Measurements from ENCODE around the gene PCDH15.

Gene PCDH15

GRCh38 chr10:54372179-54372578 lies 428.9 kb downstream of the PCDH15 start:
- DNase-seq (ENCODE audit: low read depth): no peak

GRCh38 chr10:54368984-54369383 lies 432.0 kb downstream of the PCDH15 start:
- DNase-seq (ENCODE audit: low read depth): no peak

DNA sequence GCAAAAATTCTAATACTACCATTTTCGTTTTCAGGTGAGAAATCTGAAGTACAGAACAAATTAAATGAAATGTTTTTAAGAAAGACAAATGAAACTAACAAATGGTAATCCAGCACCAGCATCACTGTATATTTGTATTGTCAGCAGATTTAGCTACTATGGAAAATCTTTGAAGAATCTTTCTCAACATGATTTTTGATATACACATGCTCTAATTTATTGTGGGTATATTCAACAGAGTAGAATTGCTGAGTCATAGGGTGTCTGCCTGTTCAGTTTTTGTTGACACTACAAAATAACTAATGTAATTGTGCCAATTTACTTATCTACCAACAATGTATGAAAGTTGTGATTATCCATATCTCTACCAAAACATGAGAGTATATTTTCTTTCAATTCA lies 437.6 kb downstream of the PCDH15 start:
- no peak for DNase-seq (ENCODE audit: low read depth)

GRCh38 chr10:54342058-54342457 lies 459.0 kb downstream of the PCDH15 start:
- DNase-seq (ENCODE audit: low read depth): no peak

- DNase-seq (ENCODE audit: low read depth): no peak
Measured at GRCh38 chr10:54335296-54335695, 465.7 kb downstream of the PCDH15 start.

DNA sequence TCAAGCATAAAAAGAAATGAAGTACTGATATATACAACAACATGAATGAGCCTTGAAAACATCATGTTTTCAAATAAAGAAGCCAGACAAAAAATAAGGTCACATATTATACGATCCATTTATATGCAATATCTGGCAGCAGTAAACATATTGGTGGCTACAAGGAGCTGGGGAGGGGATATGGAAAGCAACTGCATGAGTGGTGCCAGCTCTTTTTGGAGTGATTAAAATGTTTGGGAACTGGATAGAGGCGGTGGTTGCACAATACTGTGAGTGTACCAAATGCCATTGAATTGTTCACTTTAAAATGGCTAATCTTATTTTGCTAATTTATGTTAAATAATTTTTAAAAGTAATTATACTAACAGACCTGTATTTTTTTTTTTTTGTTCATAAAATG lies 481.7 kb downstream of the PCDH15 start:
- DNase-seq (ENCODE audit: low read depth): no peak

DNA sequence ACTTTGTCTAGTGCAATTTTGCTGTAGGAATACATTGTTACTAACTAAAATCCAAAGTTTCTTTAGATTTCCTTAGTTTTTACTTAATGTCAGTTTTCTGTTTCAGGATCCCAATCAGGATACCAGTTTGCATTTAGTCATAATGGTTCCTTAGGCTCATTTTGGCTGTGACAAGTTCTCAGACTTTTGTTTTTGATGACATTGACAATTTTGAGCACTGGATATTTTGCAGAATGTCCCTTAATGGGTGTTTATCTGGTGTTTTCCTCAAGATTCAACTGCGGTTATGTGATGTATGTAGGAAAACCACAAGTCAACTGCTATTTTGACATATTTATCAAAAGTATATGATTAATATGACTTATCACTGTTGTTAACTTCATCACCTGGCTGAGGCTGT lies 482.6 kb downstream of the PCDH15 start:
- no peak for DNase-seq (ENCODE audit: low read depth)

DNA sequence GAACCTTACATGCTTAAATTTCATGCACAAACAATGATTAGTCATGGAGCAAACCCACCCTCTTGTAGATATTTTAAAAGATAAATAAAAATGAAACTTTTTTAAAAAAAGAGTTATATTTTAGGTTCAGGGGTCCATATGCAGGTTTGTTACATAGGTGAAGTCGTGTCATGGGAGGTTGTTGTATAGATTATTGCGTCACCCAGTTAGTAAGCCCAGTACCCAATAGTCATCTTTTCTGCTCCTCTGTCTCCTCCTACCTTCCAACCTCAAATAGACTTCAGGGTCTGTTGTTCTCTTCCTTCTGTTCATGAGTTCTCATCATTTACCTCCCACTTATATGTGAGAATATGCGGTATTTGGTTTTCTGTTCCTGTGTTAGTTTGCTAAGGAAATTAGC lies 486.6 kb downstream of the PCDH15 start:
- DNase-seq (ENCODE audit: low read depth): no peak

GRCh38 chr10:54284526-54285193 lies 516.4 kb downstream of the PCDH15 start:
- DNase-seq (ENCODE audit: low read depth): no peak

GRCh38 chr10:54282012-54282411 lies 519.0 kb downstream of the PCDH15 start:
- no peak for DNase-seq (ENCODE audit: low read depth)

DNA sequence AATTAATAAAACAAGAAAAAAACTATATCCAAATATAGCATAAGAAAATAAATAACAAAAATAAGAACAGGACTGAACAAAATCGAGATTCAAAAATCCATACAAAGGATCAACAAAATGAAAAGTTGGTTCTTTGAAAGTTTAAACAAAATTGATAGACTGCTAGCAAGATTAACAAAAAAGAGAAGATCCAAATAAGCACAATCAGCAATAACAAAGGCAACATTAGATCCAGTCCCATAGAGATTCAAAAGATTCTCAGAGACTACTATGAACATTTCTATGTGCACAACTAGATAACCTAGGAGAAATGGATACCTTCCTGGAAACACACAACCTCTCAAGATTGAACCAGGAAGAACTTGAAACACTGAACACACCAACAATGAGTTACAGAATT lies 534.6 kb downstream of the PCDH15 start:
- no peak for DNase-seq (ENCODE audit: low read depth)

DNA sequence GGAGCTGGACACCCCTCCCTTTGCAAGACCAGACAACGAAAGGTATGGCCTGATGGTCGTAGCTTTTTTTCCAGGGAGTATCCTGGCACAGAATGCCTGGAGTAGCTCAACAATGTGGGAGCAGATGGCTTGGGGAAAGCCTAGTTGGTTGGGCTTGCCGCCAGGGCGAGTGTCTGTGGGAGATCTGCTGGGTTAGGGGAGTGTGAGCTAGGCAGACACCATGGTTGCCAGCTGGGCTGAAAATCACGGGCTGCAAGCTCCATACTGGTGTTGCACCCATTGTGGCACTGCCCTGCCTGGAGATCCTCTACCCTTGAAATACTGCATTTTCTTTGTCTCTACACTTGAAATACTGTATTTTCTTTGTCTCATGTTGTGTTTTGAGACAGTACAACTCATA lies 538.3 kb downstream of the PCDH15 start:
- no peak for DNase-seq (ENCODE audit: low read depth)

DNA sequence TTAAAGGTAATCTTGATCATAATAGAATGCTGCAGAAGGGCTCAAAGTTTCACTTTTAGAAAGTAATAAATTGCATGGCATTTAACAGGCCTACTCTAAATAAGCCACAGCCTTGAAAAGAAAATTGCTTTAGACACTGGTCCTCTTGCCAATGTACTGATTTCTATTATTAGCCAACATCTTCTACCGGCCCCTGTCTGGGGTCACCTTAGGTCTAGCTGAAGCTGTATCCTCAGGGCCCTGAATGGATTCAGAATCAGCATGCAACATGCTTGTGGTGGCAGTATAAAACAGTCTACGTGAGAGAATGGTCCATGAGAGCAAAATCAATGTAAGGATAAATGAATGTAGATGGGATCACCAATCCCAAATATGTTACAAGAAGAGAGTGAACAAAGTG lies 541.9 kb downstream of the PCDH15 start:
- no peak for DNase-seq (ENCODE audit: low read depth)

DNA sequence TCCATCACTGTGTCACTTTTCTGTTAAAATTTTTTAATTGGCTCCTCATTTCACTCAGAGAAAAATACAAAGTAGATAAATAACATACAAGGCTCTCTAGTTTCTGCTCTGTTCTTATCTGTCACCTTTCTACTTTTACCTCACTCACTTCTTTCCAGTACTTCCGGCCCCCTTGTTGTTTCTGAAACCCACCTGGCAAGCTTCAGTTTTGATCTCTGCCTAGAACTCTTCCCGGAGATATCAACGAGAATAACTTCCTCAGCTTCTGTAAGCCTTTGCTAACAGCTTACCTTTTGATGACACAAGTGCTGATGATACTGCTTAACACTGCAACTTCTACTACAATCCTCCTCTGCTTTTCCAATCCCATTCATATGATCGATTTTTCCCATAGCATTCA lies 566.2 kb downstream of the PCDH15 start:
- DNase-seq (ENCODE audit: low read depth): no peak

DNA sequence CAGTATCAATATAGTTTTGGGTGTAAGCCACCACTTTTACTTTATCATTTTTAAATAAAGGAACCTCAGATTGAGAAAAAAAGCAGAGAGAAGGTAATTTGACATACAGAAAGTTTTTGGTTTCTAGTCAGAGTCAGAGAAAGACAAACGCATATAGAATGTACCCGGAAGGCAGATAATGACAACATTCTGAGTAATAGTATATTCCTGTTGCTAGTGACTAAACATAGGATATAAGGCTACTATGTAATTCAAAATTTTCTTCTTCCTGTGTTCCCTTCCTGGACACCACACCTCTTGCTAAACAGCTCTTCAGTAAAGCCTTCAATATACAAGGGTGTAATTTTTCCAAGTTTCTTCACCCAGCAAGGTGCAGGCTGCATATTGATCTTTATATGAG lies 597.6 kb downstream of the PCDH15 start:
- no peak for DNase-seq (ENCODE audit: low read depth)

DNA sequence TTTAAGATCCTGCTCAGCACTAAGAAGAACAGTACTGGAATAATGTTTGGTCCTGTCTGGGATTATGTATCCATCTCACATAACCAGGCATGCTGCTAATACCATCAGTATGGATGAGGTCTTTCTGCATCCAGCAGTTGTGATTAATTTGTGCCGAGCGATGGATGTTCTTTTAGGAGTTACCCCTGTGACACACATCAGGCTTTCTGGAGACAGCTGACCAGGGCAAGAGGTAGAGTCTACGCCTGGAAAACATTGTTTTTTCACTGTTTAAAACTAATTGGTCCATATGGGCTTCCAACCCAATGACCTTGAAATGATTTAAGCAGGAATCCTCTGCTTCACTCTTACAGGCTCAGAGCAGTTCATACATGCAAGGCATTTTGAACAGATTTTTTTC lies 603.0 kb downstream of the PCDH15 start:
- no peak for DNase-seq (ENCODE audit: low read depth)

DNA sequence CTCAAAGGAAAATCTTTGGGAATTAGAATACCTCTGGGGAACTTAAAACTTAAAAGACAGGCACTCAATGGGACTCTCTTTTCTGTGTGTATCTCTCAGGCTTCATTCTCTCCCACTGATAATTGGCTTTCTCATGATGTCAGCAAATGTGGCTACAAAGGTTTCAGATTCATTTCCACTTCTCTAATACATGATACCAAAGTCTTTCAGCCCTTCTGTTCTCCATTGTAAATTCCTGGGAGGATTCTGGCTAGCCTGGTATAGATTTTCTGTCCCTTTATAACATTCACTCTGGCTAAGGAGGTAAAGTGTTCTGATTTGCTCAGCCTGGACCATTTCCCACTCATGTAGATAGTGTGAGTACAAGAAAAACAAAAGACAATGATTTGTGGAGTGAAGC lies 606.2 kb downstream of the PCDH15 start:
- DNase-seq (ENCODE audit: low read depth): no peak

- DNase-seq (ENCODE audit: low read depth): no peak
Measured at GRCh38 chr10:54159924-54160323, 641.1 kb downstream of the PCDH15 start.

GRCh38 chr10:54148508-54148907 lies 652.5 kb downstream of the PCDH15 start:
- no peak for DNase-seq (ENCODE audit: low read depth)

DNA sequence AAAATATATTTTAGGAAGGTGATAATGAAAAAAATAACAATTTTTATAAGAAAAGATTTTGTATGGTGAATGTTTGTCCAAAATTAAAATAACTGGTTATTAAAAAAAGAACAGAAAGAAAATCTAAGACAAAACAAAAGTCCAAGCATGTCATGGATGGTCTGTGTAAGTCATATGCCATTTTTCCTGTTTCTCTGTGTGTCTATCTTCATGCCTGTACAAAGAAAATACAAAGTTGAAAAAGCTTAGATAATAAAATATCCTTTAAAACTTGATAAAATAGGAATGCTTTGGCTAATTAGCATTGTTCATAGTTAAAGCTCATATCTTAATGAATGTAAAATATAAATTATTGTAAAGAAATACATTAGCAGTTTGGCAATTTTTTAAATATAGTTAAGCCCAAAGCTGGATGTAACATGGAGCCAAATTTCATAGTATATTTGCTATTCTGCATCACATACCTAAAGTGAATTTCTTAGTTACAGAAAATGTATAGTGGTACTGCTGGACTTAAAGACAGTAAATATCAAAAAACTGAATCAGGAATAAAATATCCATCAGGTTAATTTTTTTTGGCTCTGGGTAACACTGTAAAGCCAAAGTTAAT lies 661.1 kb downstream of the PCDH15 start:
- no peak for DNase-seq (ENCODE audit: low read depth)

- DNase-seq (ENCODE audit: low read depth): no peak
Measured at GRCh38 chr10:54137396-54137795, 663.6 kb downstream of the PCDH15 start.

DNA sequence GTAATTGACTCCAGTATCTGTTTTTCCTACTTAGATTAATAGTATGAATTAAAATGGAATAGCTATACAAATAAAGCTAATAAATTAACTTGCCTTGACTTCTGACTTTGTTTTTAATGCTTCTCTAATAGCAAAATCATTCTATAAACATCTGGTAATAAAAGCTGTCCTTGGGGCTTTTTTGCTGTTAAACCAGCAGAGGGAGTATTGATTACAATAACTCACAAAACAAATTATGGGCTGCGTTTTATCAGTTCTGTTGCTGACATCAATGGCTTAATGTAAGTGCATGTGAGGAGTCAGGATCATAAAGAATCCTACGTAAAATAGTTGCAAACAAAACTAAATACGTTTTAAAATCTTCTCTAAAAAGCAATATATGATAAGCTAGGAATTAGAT lies 667.8 kb downstream of the PCDH15 start:
- DNase-seq (ENCODE audit: low read depth): no peak

DNA sequence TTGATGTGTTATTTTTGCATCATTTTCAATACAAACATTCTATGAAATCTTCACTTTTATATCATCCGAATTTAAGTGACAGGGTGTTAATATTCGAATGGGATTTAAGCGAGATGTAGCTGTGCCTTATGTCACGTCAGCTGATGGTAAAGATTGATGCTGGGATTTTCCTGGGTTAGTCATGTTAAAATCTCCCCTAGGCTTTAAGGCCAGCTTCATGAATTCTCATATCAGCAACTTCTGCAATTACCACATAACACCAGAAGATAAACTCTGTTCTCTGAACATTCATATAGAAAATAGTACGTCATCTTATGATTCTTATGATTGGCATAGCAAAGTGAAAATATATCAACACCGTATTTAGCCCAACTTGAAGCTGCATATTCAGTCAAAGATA lies 669.2 kb downstream of the PCDH15 start:
- no peak for DNase-seq (ENCODE audit: low read depth)

DNA sequence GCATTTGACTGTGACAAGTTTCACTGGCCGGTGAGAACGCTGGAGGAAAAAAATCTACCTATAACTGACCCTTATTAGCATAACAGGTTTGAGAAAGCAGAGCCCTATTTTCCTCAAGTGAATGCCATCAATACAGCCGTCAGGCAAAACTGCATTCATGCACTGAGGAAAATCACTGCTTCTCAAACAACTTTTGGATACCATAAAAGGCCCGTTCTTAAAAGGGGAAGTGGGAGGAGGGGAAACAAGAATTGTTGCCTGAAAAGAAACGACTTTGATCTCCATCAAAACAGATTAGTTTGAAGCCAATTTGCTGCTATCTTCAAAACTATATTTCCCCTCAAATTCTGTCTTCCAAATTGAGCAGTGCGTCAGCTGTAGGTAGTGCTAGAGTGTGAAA lies 670.6 kb downstream of the PCDH15 start:
- no peak for DNase-seq (ENCODE audit: low read depth)

Measured in GM04504 (cell line).